ENCODE data around the gene CCDC152. TPM values are rescaled to one million over a fixed set of nuclear protein-coding genes. Genes with fewer than 3 reads are reported as not detected.

CCDC152 gene
- total RNA-seq, 2 experiments from 2014 or later: 18.1 to 19.9 TPM

- H3K4me1 Mint-ChIP-seq: no peaks in the 10 kb centered on the region
- no peaks in the 10 kb centered on the region for H3K36me3 Mint-ChIP-seq
- H3K27ac Mint-ChIP-seq: no peak overlapping the region
- no peaks in the 10 kb centered on the region for H3K27me3 Mint-ChIP-seq
- no peak for DNase-seq
- H3K9me3 Mint-ChIP-seq: no peaks in the 10 kb centered on the region
- no peak overlapping the region for H3K4me3 Mint-ChIP-seq
These were observed 63.1 kb downstream of the CCDC152 start for GRCh38 chr5:42819745-42820144.

GRCh38 chr5:42822548-42822947 lies 65.9 kb downstream of the CCDC152 start:
- H3K36me3 Mint-ChIP-seq: no peaks in the 10 kb centered on the region
- no peaks in the 10 kb centered on the region for H3K4me1 Mint-ChIP-seq
- no peak overlapping the region for H3K4me3 Mint-ChIP-seq
- H3K27ac Mint-ChIP-seq: no peak overlapping the region
- no peaks in the 10 kb centered on the region for H3K27me3 Mint-ChIP-seq
- H3K9me3 Mint-ChIP-seq: no peaks in the 10 kb centered on the region
- DNase-seq: no peak

GRCh38 chr5:42824347-42824976 lies 67.8 kb downstream of the CCDC152 start:
- no peak for DNase-seq
- no peaks in the 10 kb centered on the region for H3K4me1 Mint-ChIP-seq
- no peaks in the 10 kb centered on the region for H3K36me3 Mint-ChIP-seq
- no peaks in the 10 kb centered on the region for H3K9me3 Mint-ChIP-seq
- no peak overlapping the region for H3K4me3 Mint-ChIP-seq
- no peak overlapping the region for H3K27ac Mint-ChIP-seq
- H3K27me3 Mint-ChIP-seq: no peaks in the 10 kb centered on the region

GRCh38 chr5:42825422-42826148 lies 69.0 kb downstream of the CCDC152 start:
- Mint-ChIP-seq H3K9me3 (no peaks in the 10 kb centered on the region), H3K4me1 (no peaks in the 10 kb centered on the region), H3K27ac (no peak overlapping the region), H3K36me3 (no peaks in the 10 kb centered on the region), H3K4me3 (no peak overlapping the region), H3K27me3 (no peaks in the 10 kb centered on the region)
- no peak for DNase-seq

- Mint-ChIP-seq H3K4me3 (no peak overlapping the region), H3K27me3 (no peaks in the 10 kb centered on the region), H3K36me3 (no peaks in the 10 kb centered on the region), H3K9me3 (no peaks in the 10 kb centered on the region), H3K4me1 (no peaks in the 10 kb centered on the region), H3K27ac (no peak overlapping the region)
- DNase-seq: no peak
These were observed 70.3 kb downstream of the CCDC152 start for GRCh38 chr5:42826757-42827515.

GRCh38 chr5:42828671-42829070 lies 72.1 kb downstream of the CCDC152 start:
- Mint-ChIP-seq H3K36me3 (no peaks in the 10 kb centered on the region), H3K4me1 (no peaks in the 10 kb centered on the region), H3K27me3 (no peaks in the 10 kb centered on the region), H3K27ac (no peak overlapping the region), H3K9me3 (no peaks in the 10 kb centered on the region), H3K4me3 (no peak overlapping the region)
- DNase-seq: no peak

GRCh38 chr5:42830924-42831323 lies 74.3 kb downstream of the CCDC152 start:
- no peak for DNase-seq
- no peaks in the 10 kb centered on the region for H3K27me3 Mint-ChIP-seq
- no peak overlapping the region for H3K4me3 Mint-ChIP-seq
- H3K9me3 Mint-ChIP-seq: no peaks in the 10 kb centered on the region
- H3K4me1 Mint-ChIP-seq: no peaks in the 10 kb centered on the region
- H3K27ac Mint-ChIP-seq: no peak overlapping the region
- no peaks in the 10 kb centered on the region for H3K36me3 Mint-ChIP-seq

- H3K4me1 Mint-ChIP-seq: no peaks in the 10 kb centered on the region
- H3K36me3 Mint-ChIP-seq: no peaks in the 10 kb centered on the region
- H3K4me3 Mint-ChIP-seq: no peak overlapping the region
- DNase-seq: no peak
- H3K27ac Mint-ChIP-seq: no peak overlapping the region
- no peaks in the 10 kb centered on the region for H3K9me3 Mint-ChIP-seq
- H3K27me3 Mint-ChIP-seq: no peaks in the 10 kb centered on the region
These were observed 75.4 kb downstream of the CCDC152 start for GRCh38 chr5:42832060-42832459.

GRCh38 chr5:42836070-42836769 lies 79.6 kb downstream of the CCDC152 start:
- Mint-ChIP-seq H3K27ac (no peak overlapping the region), H3K27me3 (peaks cover 3% of the 10 kb centered on the region), H3K4me1 (no peaks in the 10 kb centered on the region), H3K4me3 (no peak overlapping the region), H3K9me3 (no peaks in the 10 kb centered on the region), H3K36me3 (no peaks in the 10 kb centered on the region)
- DNase-seq: no peak

GRCh38 chr5:42837601-42838000 lies 81.0 kb downstream of the CCDC152 start:
- Mint-ChIP-seq H3K4me1 (no peaks in the 10 kb centered on the region), H3K36me3 (no peaks in the 10 kb centered on the region), H3K9me3 (no peaks in the 10 kb centered on the region), H3K4me3 (no peak overlapping the region), H3K27me3 (peaks cover 3% of the 10 kb centered on the region), H3K27ac (no peak overlapping the region)
- no peak for DNase-seq

- Mint-ChIP-seq H3K27ac (no peak overlapping the region), H3K4me3 (no peak overlapping the region), H3K36me3 (no peaks in the 10 kb centered on the region), H3K4me1 (no peaks in the 10 kb centered on the region), H3K9me3 (peaks cover 2% of the 10 kb centered on the region), H3K27me3 (peaks cover 6% of the 10 kb centered on the region)
- no peak for DNase-seq
These were observed 82.6 kb downstream of the CCDC152 start for GRCh38 chr5:42839196-42839595.

GRCh38 chr5:42840269-42840668 lies 83.7 kb downstream of the CCDC152 start:
- no peak overlapping the region for H3K27ac Mint-ChIP-seq
- no peak overlapping the region for H3K4me3 Mint-ChIP-seq
- H3K9me3 Mint-ChIP-seq: peaks cover 2% of the 10 kb centered on the region
- H3K36me3 Mint-ChIP-seq: no peaks in the 10 kb centered on the region
- H3K27me3 Mint-ChIP-seq: peaks cover 6% of the 10 kb centered on the region
- no peaks in the 10 kb centered on the region for H3K4me1 Mint-ChIP-seq
- no peak for DNase-seq

GRCh38 chr5:42840842-42841567 lies 84.4 kb downstream of the CCDC152 start:
- Mint-ChIP-seq H3K36me3 (no peaks in the 10 kb centered on the region), H3K27ac (no peak overlapping the region), H3K4me3 (no peak overlapping the region), H3K27me3 (peaks cover 8% of the 10 kb centered on the region), H3K9me3 (peaks cover 2% of the 10 kb centered on the region), H3K4me1 (no peaks in the 10 kb centered on the region)
- DNase-seq: no peak

- Mint-ChIP-seq H3K27ac (no peak overlapping the region), H3K9me3 (peaks cover 2% of the 10 kb centered on the region), H3K4me1 (no peaks in the 10 kb centered on the region), H3K4me3 (no peak overlapping the region), H3K27me3 (peaks cover 12% of the 10 kb centered on the region), H3K36me3 (no peaks in the 10 kb centered on the region)
- DNase-seq: no peak
These were observed 86.5 kb downstream of the CCDC152 start for GRCh38 chr5:42842921-42843641.

Data from activated naive CD8-positive, alpha-beta T cell treated with anti-CD3 and anti-CD28 coated beads for 36 hours (primary cell).